K562 (cell line): Measurements from ENCODE around the gene PIKFYVE. TPM values are rescaled to one million over a fixed set of nuclear protein-coding genes. Genes with fewer than 3 reads are reported as not detected.

Experiments
- ATAC-seq: fragments of 200-7000 bp; cut with Tn5 transposase; 3 replicates; pipeline ENCODE4 v1.9.1; 2020; ENCODE audit warnings: moderate library complexity
- BruUV-seq: library from RNA; stranded (reverse); fragments of 400-500 nt; replicated peaks from 2 replicates; lab custom pipeline; 2021; lab: Mats Ljungman, UMichigan
- CTCF ChIA-PET: fragments of 300-600 bp; formaldehyde crosslinking; extraction: SDS; loops from one replicate; lab custom pipeline; 2021; ENCODE audit warnings: low intra/inter-chr PET ratio; lab: Yijun Ruan, JAX
- POLR2A ChIA-PET: fragments of 300-600, 350-650 bp; sonication (Branson Sonifier 250); formaldehyde crosslinking; extraction: SDS; loops from one replicate; lab custom pipeline; 2021; ENCODE audit warnings: antibody characterized with exemption, inconsistent platforms; lab: Yijun Ruan, JAX
- DNase-seq, 4 experiments: peaks; one replicate each; pipeline versions ENCODE4 v3.0.0 to v3.0.0-alpha.2; 2011 to 2018; ENCODE audit warnings: low spot score in 3 of 4, mixed read lengths in 3 of 4; ENCODE audit errors: extremely low read depth in 1 of 4
- FAIRE-seq: peaks from 2 replicates; lab custom pipeline; 2011; peaks lifted over from hg19 to GRCh38; lab: Jason Lieb, UNC
- H2AFZ ChIP-seq: 2 replicates; pipeline ENCODE4 v1.6.0; 2011; ENCODE audit warnings: low read depth, low read length, control low read depth, inconsistent platforms
- H3K27ac ChIP-seq: fragments of 200-600 bp; 3 replicates; pipeline ENCODE4 v1.8.0; 2011; ENCODE audit warnings: low read depth, mild to moderate bottlenecking, control low read depth, inconsistent platforms, low read length, moderate library complexity, mixed read lengths; ENCODE audit errors: extremely low read depth
- H3K27me3 ChIP-seq, 2 experiments: fragments of 300-600 bp in 1 of 2; 2 replicates in 1 of 2; 3 replicates in 1 of 2; pipeline versions ENCODE4 v1.6.0 to v1.8.0; 2011; ENCODE audit warnings: inconsistent platforms in 2 of 2, low read length in 2 of 2, mild to moderate bottlenecking in 1 of 2, mixed read lengths in 1 of 2, moderate library complexity in 1 of 2; ENCODE audit not compliant: control insufficient read depth in 2 of 2, insufficient read depth in 2 of 2
- H3K36me3 ChIP-seq: fragments of 300-600 bp; 3 replicates; pipeline ENCODE4 v1.8.0; 2011; ENCODE audit warnings: mild to moderate bottlenecking, low read length, inconsistent platforms; ENCODE audit not compliant: control insufficient read depth, insufficient read depth
- H3K4me1 ChIP-seq, 2 experiments: fragments of 200-600 bp in 1 of 2; replicated peaks in 1 of 2; 2 replicates in 1 of 2; 3 replicates in 1 of 2; pipeline versions ENCODE4 v1.5.1 to v1.8.0; 2011; ENCODE audit warnings: inconsistent platforms in 2 of 2, low read length in 2 of 2, mild to moderate bottlenecking in 1 of 2, mixed read lengths in 1 of 2, moderate library complexity in 1 of 2; ENCODE audit not compliant: control insufficient read depth in 2 of 2, insufficient read depth in 2 of 2
- H3K4me2 ChIP-seq: 2 replicates; pipeline ENCODE4 v1.6.1; 2011; ENCODE audit warnings: low read length, control low read depth, inconsistent platforms, mixed read lengths; ENCODE audit not compliant: insufficient read depth
- H3K4me3 ChIP-seq: fragments of 200-600 bp; sonication (generic), shearing (Covaris generic); 2 replicates; pipeline ENCODE4 v1.5.1; 2016; ENCODE audit warnings: control low read depth, inconsistent platforms
- H3K79me2 ChIP-seq: fragments of 200-600 bp; 3 replicates; pipeline ENCODE4 v1.8.0; 2011; ENCODE audit warnings: low read length, inconsistent platforms; ENCODE audit not compliant: control insufficient read depth, insufficient read depth
- H3K9ac ChIP-seq, 2 experiments: 2 replicates each; pipeline versions ENCODE4 v1.6.0 to v1.6.1; 2011; ENCODE audit warnings: low read depth in 2 of 2, low read length in 2 of 2, control low read depth in 1 of 2, inconsistent platforms in 1 of 2, mild to moderate bottlenecking in 1 of 2, mixed read lengths in 1 of 2; ENCODE audit not compliant: insufficient read depth in 1 of 2
- H3K9me1 ChIP-seq: one replicate; pipeline ENCODE4 v1.6.0; 2011; ENCODE audit warnings: inconsistent platforms, mild to moderate bottlenecking, low read length, moderate library complexity; ENCODE audit not compliant: control insufficient read depth, insufficient read depth
- H3K9me3 ChIP-seq: replicated peaks from 2 replicates; pipeline ENCODE4 v1.5.1; 2011; ENCODE audit warnings: low read depth, low read length, inconsistent platforms; ENCODE audit not compliant: control insufficient read depth, insufficient read depth
- H4K20me1 ChIP-seq: replicated peaks from 2 replicates; pipeline ENCODE4 v1.6.1; 2011; ENCODE audit warnings: low read length, inconsistent platforms, mixed read lengths; ENCODE audit not compliant: control insufficient read depth, insufficient read depth
- ARID1B ChIP-seq: fragments of 450-650 bp; IDR thresholded peaks from 2 replicates; pipeline ENCODE4 v1.6.1; 2016; ENCODE audit warnings: antibody characterized with exemption, mild to moderate bottlenecking, inconsistent platforms
- CCNT2 ChIP-seq: IDR thresholded peaks from 2 replicates; pipeline ENCODE4 v1.6.1; 2011; ENCODE audit warnings: borderline replicate concordance, low read depth, mild to moderate bottlenecking, moderate library complexity, mixed read lengths, low read length; ENCODE audit not compliant: insufficient read length; ENCODE audit errors: extremely low read depth
- CEBPB ChIP-seq: fragments of 450-650 bp; IDR thresholded peaks from 2 replicates; pipeline ENCODE4 v1.6.1; 2016; ENCODE audit warnings: missing genetic modification characterization, missing compliant biosample characterization
- DPF2 ChIP-seq: fragments of 450-650 bp; IDR thresholded peaks from 2 replicates; pipeline ENCODE4 v1.6.1; 2016
- ELF2 ChIP-seq: fragments of 250-450 bp; sonication (Bioruptor Pico); IDR thresholded peaks from 2 replicates; pipeline ENCODE4 v1.5.0; 2021; ENCODE audit warnings: mild to moderate bottlenecking
- EP300 ChIP-seq: IDR thresholded peaks from 2 replicates; pipeline ENCODE4 v1.6.1; 2012; ENCODE audit warnings: low read length, improper control_type of control experiment
- FOSL1 ChIP-seq: fragments of 200-800 bp; sonication (Bioruptor generic); conservative IDR thresholded peaks from 2 replicates; pipeline ENCODE4 v1.6.1; 2016; ENCODE audit warnings: missing genetic modification characterization, missing compliant biosample characterization
- ID3 ChIP-seq, 2 experiments: fragments of 250-450 bp in 1 of 2; fragments of 450-650 bp in 1 of 2; sonication (Bioruptor Pico) in 1 of 2; IDR thresholded peaks; 2 replicates each; pipeline versions ENCODE4 v1.6.1 to v1.8.0; 2016 to 2021; ENCODE audit warnings: mild to moderate bottlenecking in 2 of 2, moderate library complexity in 2 of 2, missing compliant biosample characterization in 1 of 2, missing genetic modification characterization in 1 of 2
- KLF16 ChIP-seq: IDR thresholded peaks from 2 replicates; pipeline ENCODE4 v1.6.1; 2016; ENCODE audit warnings: antibody characterized with exemption
- MEIS2 ChIP-seq: fragments of 450-650 bp; IDR thresholded peaks from 2 replicates; pipeline ENCODE4 v1.6.1; 2014; ENCODE audit warnings: mild to moderate bottlenecking; ENCODE audit not compliant: partially characterized antibody
- NCOR1 ChIP-seq: fragments of 450-650 bp; IDR thresholded peaks from 2 replicates; pipeline ENCODE4 v1.6.1; 2016; ENCODE audit warnings: mild to moderate bottlenecking, moderate library complexity
- NFIX ChIP-seq: fragments of 250-450 bp; sonication (Bioruptor Pico); IDR thresholded peaks from 2 replicates; pipeline ENCODE4 v1.4.0; 2020; ENCODE audit warnings: low read depth, mild to moderate bottlenecking, moderate library complexity
- PML ChIP-seq: IDR thresholded peaks from 2 replicates; pipeline ENCODE4 v1.6.1; 2012; ENCODE audit warnings: low read length, inconsistent platforms
- POLR2AphosphoS5 ChIP-seq: IDR thresholded peaks from 2 replicates; pipeline ENCODE4 v1.6.1; 2011; ENCODE audit warnings: mild to moderate bottlenecking, low read depth, low read length, moderate library complexity; ENCODE audit not compliant: control insufficient read depth, insufficient read depth
- SMARCA4 ChIP-seq: fragments of 450-650 bp; IDR thresholded peaks from 2 replicates; pipeline ENCODE4 v1.6.1; 2016
- SOX6 ChIP-seq: fragments of 450-650 bp; IDR thresholded peaks from 2 replicates; pipeline ENCODE4 v1.6.1; 2014; ENCODE audit warnings: mild to moderate bottlenecking
- STAT5A ChIP-seq: IDR thresholded peaks from 2 replicates; pipeline ENCODE4 v1.6.1; 2012; ENCODE audit warnings: low read length, inconsistent platforms, borderline replicate concordance
- ZBTB9 ChIP-seq: fragments of 450-650 bp; formaldehyde crosslinking; IDR thresholded peaks from 2 replicates; pipeline ENCODE4 v1.4.0; 2020; ENCODE audit warnings: mild to moderate bottlenecking, moderate library complexity
- ZNF311 ChIP-seq: fragments of 250-450 bp; sonication (Bioruptor Pico); IDR thresholded peaks from 2 replicates; pipeline ENCODE4 v1.4.0; 2020; ENCODE audit warnings: mild to moderate bottlenecking, moderate library complexity
- ZNF639 ChIP-seq, 2 experiments: fragments of 200-800 bp in 1 of 2; sonication (Bioruptor generic) in 1 of 2; sonication (generic) in 1 of 2; formaldehyde crosslinking in 1 of 2; IDR thresholded peaks in 1 of 2; conservative IDR thresholded peaks in 1 of 2; 2 replicates each; pipeline versions ENCODE4 v1.5.0 to v1.6.1; 2016 to 2020; ENCODE audit warnings: missing compliant biosample characterization in 1 of 2, missing genetic modification characterization in 1 of 2, missing genetic modification reagents in 1 of 2
- WGBS: fragments of 100-300 bp; shearing (Covaris generic); methylation state at CpG from one replicate; pipeline ENCODE4 v1.1.6; 2016; ENCODE audit warnings: low coverage, mixed read lengths; ENCODE audit not compliant: insufficient coverage; ENCODE audit errors: missing lambda C conversion rate; 5-methylcytosine and 5-hydroxymethylcytosine counted together
- in situ Hi-C: fragments of 300-500 bp; cut with MboI; formaldehyde crosslinking; loops from 4 replicates; pipeline ENCODE4 v1.15.0; 2018; ENCODE audit warnings: inconsistent platforms, mixed read lengths
- intact Hi-C: fragments of 100-400 bp; cut with micrococcal nuclease; formaldehyde crosslinking; loops from 2 replicates; pipeline ENCODE4 v1.14.2; 2022
- polyA plus RNA-seq, 8 experiments: library from polyadenylated mRNA; depleted of rRNA in 4 of 8; stranded (reverse) in 5 of 8; unstranded in 3 of 8; fragments of >200 nt; fragmentation: Nextera tagmentation in 2 of 8; fragmentation: Illumina TruSeq in 1 of 8; extraction: Ambion mirVana in 2 of 8; extraction: Trizol in 1 of 8; gene quantifications; 2 replicates each; pipeline versions ENCODE4 v1.2.1 to v1.2.3, GENCODE V29; 2011 to 2014; ENCODE audit warnings: inconsistent platforms in 1 of 8, missing spikeins in 1 of 8
- total RNA-seq, 7 experiments: library from RNA; depleted of rRNA in 6 of 7; stranded (reverse); fragments of >200 nt in 6 of 7; fragmentation: Illumina TruSeq in 2 of 7; extraction: Trizol in 2 of 7; gene quantifications; 2 replicates each; pipeline versions ENCODE4 v1.2.1 to v1.2.3, GENCODE V29; 2011 to 2021; ENCODE audit warnings: low replicate concordance in 1 of 7

Gene PIKFYVE
- total and polyA plus RNA-seq, 9 of the 15 experiments (the other 6 are each of a cell fraction or from before 2014, with no cell fraction given): 3.6 to 25.6 (median 16.7) TPM

- Histone ChIP-seq H3K9me3 (no peaks in the 10 kb centered on the region), H3K4me2 (no peak overlapping the region), H3K79me2 (no peaks in the 10 kb centered on the region), H3K9ac (no peak overlapping the region), H3K4me1 (peaks cover 0 to 12% of the 10 kb centered on the region in 2 experiments; a peak in 2 of 5 replicates), H3K27me3 (no peaks in the 10 kb centered on the region), H4K20me1 (no peaks in the 10 kb centered on the region), H3K36me3 (no peaks in the 10 kb centered on the region), H3K4me3 (no peak overlapping the region), H3K9me1 (no peaks in the 10 kb centered on the region), H2AFZ (no peak overlapping the region), H3K27ac (no peak overlapping the region)
- FAIRE-seq (no peak), DNase-seq (peak; percentile 20 to 52 (median 32)), ATAC-seq (peak; percentile 74)
- intact Hi-C loops: loop anchor here (10.0 kb wide), 1 partner anchor 196 kb away; no protein-coding TSS in a partner anchor
- in situ Hi-C loops: no loop called here
- WGBS: 2% methylated on average over 8 of the region's 8 CpGs
- ChIA-PET POLR2A (no interaction called here), CTCF (no interaction called here)
- no TSS peak for BruUV-seq
- peak; percentile 56; the same call in 1 of the 2 replicates for TF ChIP-seq STAT5A
- no peak for TF ChIP-seq ZBTB9 (CRISPR knock-in tag)
- no peak for TF ChIP-seq ID3 (CRISPR knock-in tag; IDR thresholded peaks at IDR 0.05)
- TF ChIP-seq ID3 (tag; IDR thresholded peaks at IDR 0.05): 0 out of 2 replicates have a peak, but pooled peaks have one; percentile 62
- TF ChIP-seq ELF2 (CRISPR knock-in tag): no peak
- TF ChIP-seq CCNT2: peak; percentile 23
- peak; percentile 68; the same call in 1 of the 2 replicates for TF ChIP-seq PML
- peak in 1 of 2 experiments; percentile 51; a peak in 1 of 4 replicates for TF ChIP-seq ZNF639 (CRISPR knock-in tag; conservative IDR thresholded peaks at IDR 0.05 in 1 of 2, IDR thresholded peaks at IDR 0.05 in 1 of 2)
- peak; percentile 49 for TF ChIP-seq FOSL1
- TF ChIP-seq ARID1B: peak; percentile 87
- TF ChIP-seq NFIX (CRISPR knock-in tag): no peak
- 0 out of 2 replicates have a peak, but pooled peaks have one; percentile 41 for TF ChIP-seq DPF2
- TF ChIP-seq POLR2AphosphoS5: peak; percentile 51; the same call in 1 of the 2 replicates
- TF ChIP-seq KLF16: peak; percentile 59
- peak; percentile 84 for TF ChIP-seq MEIS2
- no peak for TF ChIP-seq ZNF311 (CRISPR knock-in tag)
- peak; percentile 56; the same call in 1 of the 2 replicates for TF ChIP-seq EP300
- TF ChIP-seq SOX6: peak; percentile 81
- TF ChIP-seq SMARCA4: peak; percentile 60; the same call in 1 of the 2 replicates
- peak; percentile 19; the same call in 1 of the 2 replicates for TF ChIP-seq CEBPB (tag)
- peak; percentile 81 for TF ChIP-seq NCOR1
Measured at GRCh38 chr2:208370881-208371633, 105.0 kb downstream of the PIKFYVE start.
